Measurements from ENCODE around the gene LYAR. TPM values are rescaled to one million over a fixed set of nuclear protein-coding genes. Genes with fewer than 3 reads are reported as not detected.

The LYAR gene, protein sequence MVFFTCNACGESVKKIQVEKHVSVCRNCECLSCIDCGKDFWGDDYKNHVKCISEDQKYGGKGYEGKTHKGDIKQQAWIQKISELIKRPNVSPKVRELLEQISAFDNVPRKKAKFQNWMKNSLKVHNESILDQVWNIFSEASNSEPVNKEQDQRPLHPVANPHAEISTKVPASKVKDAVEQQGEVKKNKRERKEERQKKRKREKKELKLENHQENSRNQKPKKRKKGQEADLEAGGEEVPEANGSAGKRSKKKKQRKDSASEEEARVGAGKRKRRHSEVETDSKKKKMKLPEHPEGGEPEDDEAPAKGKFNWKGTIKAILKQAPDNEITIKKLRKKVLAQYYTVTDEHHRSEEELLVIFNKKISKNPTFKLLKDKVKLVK
- 10 to 100 TPM; 74.5 to 79.8 TPM for total RNA-seq
- polyA plus RNA-seq: 10 to 100 TPM; 59.1 to 66.5 TPM

DNA sequence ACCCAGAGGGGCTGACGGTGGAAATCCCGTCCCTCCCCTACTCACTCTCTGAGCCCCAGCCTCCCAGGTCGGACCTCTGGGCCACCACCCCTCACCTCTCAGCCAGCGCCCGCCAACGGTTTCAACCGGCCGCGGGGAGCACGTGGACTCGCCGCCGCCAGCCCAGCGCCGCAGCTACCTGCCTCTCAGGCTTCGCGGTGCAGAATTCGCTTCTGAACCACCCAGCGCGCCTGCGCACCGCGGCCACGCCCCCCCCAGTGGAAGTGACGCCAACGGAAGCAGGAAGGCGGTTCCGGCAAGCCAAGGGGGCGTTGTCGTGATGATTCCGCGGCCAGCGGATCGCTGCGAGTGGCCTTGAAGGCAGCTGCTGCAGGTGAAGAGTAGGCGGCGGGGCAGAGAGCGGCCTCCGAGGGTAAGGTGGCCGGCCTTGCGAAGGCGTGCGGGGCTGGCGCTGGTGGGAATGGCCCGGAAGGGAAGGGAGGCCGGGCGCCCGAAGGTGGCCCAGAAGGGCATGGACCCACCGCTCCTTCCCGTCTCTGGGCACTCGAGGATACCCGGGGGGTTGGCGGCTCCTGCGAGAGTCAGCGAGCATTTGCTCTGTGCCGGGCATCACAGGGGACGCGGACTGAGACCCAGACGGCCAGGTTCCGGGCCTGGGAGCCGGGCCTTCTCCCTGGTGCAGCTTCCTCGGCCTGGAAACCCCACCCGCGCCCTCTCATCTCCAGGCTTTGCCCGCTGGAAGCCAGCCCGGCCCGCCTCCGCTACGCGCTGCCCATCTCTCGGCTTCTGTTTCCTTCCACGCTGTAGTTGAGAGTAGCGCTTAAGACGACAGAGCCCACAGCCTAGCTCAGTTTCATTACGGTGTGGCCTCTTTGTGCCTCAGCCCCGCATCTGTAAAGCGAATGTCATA, at the start of gene LYAR, which contains the start of gene ZBTB49:
LYAR (minus strand) TSS at position 214 of the 910 bp plus-strand sequence. CDS start 6,412 bp downstream, outside the sequence.
ZBTB49 (plus strand) TSS at position 311 of the 910 bp plus-strand sequence. CDS start 9,695 bp downstream, outside the sequence.
- DNase-seq: peak; percentile 96 to 98 (median 97)
- Mint-ChIP-seq H3K27ac (peak within 1 kb of the TSS; percentile 83 to 96 (median 94)), H3K4me3 (peak within 1 kb of the TSS; percentile 93 to 98 (median 96)), H3K4me1 (peaks cover 48 to 83% (median 64%) of the 10 kb centered on the region in 4 donors), H3K27me3 (no peaks in the 10 kb centered on the region), H3K9me3 (no peaks in the 10 kb centered on the region), H3K36me3 (peaks cover 11 to 30% of the 10 kb centered on the region in 2 donors)
- Histone ChIP-seq H3K9me3 (ENCODE audit: control insufficient read depth in 1 of 2, low read length in 2 of 2) (no peaks in the 10 kb centered on the region), H3K4me3 (ENCODE audit: low read length in 2 of 2) (peak within 1 kb of the TSS; percentile 86 to 93), H3K27me3 (ENCODE audit: insufficient read depth, low read length) (no peaks in the 10 kb centered on the region), H3K4me1 (ENCODE audit: insufficient read depth, low read length) (peaks cover 30% of the 10 kb centered on the region), H3K36me3 (ENCODE audit: insufficient read depth, low read length) (peaks cover 10% of the 10 kb centered on the region), H3K27ac (ENCODE audit: low read depth, low read length) (peak within 1 kb of the TSS; percentile 76)
- intact Hi-C loops (cut with micrococcal nuclease): loop anchor here (1.0 to 5.0 kb wide), 3 partner anchors 21 to 252 kb away; partner anchors contain the start of genes STX18 and TMEM128
- ChIA-PET CTCF (ENCODE audit: partially characterized antibody) (interaction anchor here (1.0 to 1.2 kb wide), 2 partner anchors 9 to 43 kb away, joined by 3 to 5 read pairs; no protein-coding TSS in a partner anchor), POLR2A (ENCODE audit: partially characterized antibody) (interaction anchor here (0.7 to 2.0 kb wide), 6 partner anchors 15 to 42 kb away, joined by 3 to 31 read pairs (median 6); partner anchors contain the start of gene TMEM128)

DNA sequence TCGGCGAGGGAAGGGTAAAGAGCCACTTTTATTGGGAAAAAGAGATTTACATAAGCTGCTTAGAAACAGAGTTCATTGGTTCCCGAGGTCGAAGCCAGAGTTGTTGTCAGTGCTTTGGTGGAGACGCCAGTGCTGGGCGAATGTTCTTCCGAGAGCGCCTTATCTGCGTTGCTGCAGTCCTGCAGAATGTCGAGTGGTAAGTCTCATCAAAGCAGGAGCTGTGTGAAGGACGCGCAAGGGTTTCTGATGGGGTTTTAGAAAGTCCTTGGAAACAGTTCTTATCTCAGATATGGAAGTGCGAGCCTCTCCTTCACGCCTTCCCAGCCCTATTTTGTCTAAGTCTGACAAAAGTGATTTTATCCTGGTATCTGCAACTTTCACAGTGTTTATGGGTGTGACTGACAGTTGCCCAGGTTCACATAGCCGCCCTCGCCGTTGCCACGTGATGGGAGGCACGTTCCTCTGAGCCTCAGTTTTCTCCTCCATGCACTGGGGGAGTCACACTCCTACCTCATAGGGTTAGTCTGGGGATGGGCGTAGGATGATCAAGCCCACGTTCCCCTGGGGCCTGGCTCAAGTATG, 49.6 kb upstream of the LYAR start:
- intact Hi-C loops (cut with micrococcal nuclease): loop anchor here (5.0 kb wide), 1 partner anchor 93 kb away; no protein-coding TSS in a partner anchor
- no peaks in the 10 kb centered on the region for H3K27me3 Mint-ChIP-seq
- no peaks in the 10 kb centered on the region for H3K9me3 Mint-ChIP-seq
- Histone ChIP-seq H3K27me3 (ENCODE audit: insufficient read depth, low read length) (no peaks in the 10 kb centered on the region), H3K9me3 (ENCODE audit: control insufficient read depth in 1 of 2, low read length in 2 of 2) (no peaks in the 10 kb centered on the region), H3K27ac (ENCODE audit: low read depth, low read length) (no peak overlapping the region), H3K36me3 (ENCODE audit: insufficient read depth, low read length) (no peaks in the 10 kb centered on the region), H3K4me1 (ENCODE audit: insufficient read depth, low read length) (peaks cover 4% of the 10 kb centered on the region), H3K4me3 (ENCODE audit: low read length in 2 of 2) (no peak overlapping the region)
- no peak for DNase-seq
- POLR2A ChIA-PET (ENCODE audit: partially characterized antibody): interaction anchor here (2.7 kb wide), 1 partner anchor 91 kb away, joined by 9 read pairs; the partner anchor contains the start of gene TMEM128
- no peak overlapping the region for H3K4me3 Mint-ChIP-seq
- CTCF ChIA-PET (ENCODE audit: partially characterized antibody): interaction anchor here (1.7 to 12.1 kb wide), 3 partner anchors 80 to 88 kb away, joined by 11 to 161 read pairs (median 70); no protein-coding TSS in a partner anchor
- peak overlapping the region in 1 of 7 donors; percentile 51 for H3K27ac Mint-ChIP-seq
- peaks cover 4 to 14% (median 7%) of the 10 kb centered on the region in 4 donors for H3K4me1 Mint-ChIP-seq
- H3K36me3 Mint-ChIP-seq: no peaks in the 10 kb centered on the region

DNA sequence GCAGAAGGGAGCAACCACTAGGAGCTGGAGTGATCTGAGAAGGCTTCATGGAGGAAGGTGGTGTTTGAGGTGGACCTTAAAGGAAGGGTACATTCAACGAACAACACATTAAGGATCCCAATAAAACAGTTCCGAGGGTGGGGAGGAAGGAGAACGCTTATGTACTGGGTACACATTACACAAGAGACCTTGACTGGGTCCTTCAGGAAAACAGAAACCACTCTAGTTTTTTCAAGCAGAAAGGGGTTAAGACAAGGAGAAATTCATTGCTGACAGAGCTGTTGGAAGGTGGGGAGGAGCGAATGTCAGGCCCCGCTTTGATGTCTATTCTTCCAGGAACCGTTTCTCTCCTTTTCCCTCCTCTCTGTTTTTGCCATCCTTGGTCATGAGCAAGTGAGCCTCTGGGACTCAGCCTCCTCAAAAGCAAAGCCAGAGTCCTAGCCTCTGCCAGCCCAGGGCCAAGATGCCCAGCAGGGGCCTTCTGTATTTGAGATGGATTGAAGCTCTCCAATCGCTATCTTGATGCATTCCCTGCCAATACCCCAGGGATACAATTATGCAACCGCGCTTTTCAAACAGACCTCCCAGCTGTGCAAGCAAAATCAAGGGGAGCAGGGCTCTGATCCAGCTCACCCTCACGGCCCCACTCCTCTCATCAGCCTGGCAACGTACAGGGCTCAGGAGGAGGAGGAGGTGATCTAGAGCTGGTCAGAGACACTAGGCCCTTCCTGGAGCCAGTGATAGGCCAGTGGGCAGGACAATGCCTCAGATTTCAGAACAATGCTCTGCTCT, 48.5 kb upstream of the LYAR start:
- Mint-ChIP-seq H3K27ac (peak overlapping the region in 2 of 7 donors; percentile 30 to 83), H3K36me3 (no peaks in the 10 kb centered on the region), H3K4me1 (peaks cover 4 to 14% (median 8%) of the 10 kb centered on the region in 4 donors), H3K27me3 (no peaks in the 10 kb centered on the region), H3K9me3 (no peaks in the 10 kb centered on the region), H3K4me3 (no peak overlapping the region)
- Histone ChIP-seq H3K27me3 (ENCODE audit: insufficient read depth, low read length) (no peaks in the 10 kb centered on the region), H3K27ac (ENCODE audit: low read depth, low read length) (no peak overlapping the region), H3K4me3 (ENCODE audit: low read length in 2 of 2) (no peak overlapping the region), H3K9me3 (ENCODE audit: control insufficient read depth in 1 of 2, low read length in 2 of 2) (no peaks in the 10 kb centered on the region), H3K4me1 (ENCODE audit: insufficient read depth, low read length) (peaks cover 4% of the 10 kb centered on the region), H3K36me3 (ENCODE audit: insufficient read depth, low read length) (no peaks in the 10 kb centered on the region)
- ChIA-PET CTCF (ENCODE audit: partially characterized antibody) (interaction anchor here (1.1 to 12.1 kb wide), 7 partner anchors 21 to 164 kb away, joined by 3 to 161 read pairs (median 6); no protein-coding TSS in a partner anchor), POLR2A (ENCODE audit: partially characterized antibody) (interaction anchor here (0.6 to 2.7 kb wide), 2 partner anchors 78 to 90 kb away, joined by 3 to 9 read pairs; partner anchors contain the start of gene TMEM128)
- no peak for DNase-seq
- intact Hi-C loops (cut with micrococcal nuclease): loop anchor here (5.0 kb wide), 1 partner anchor 94 kb away; no protein-coding TSS in a partner anchor

DNA sequence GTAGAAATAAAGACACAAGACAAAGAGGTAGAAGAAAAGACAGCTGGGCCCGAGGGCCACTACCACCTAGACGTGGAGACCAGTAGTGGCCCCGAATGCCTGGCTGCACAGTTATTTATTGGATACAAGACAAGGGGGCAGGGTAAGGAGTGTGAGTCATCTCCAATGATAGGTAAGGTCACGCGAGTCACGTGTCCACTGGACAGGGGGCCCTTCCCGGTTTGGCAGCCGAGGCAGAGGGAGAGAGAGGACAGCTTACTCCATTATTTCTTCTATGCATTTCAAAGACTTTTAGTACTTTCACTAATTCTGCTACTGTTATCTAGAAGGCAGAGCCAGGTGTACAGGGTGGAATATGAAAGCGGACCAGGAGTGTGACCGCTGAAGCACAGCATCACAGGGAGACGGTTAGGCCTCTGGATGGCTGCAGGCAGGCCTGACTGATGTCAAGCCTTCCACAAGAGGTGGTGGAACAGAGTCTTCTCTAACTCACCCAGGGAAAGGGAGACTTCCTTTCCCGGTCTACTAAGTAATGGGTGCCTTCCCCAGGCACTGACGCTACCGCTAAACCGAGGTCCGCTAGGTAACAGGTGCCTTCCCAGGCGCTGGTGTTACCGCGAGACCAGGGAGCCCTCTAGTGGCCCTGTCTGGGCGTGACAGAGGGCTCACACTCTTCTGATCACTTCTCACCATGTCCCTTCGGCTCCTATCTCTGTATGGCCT, 45.0 kb upstream of the LYAR start:
- no peaks in the 10 kb centered on the region for H3K9me3 Mint-ChIP-seq
- Histone ChIP-seq H3K4me3 (ENCODE audit: low read length in 2 of 2) (no peak overlapping the region), H3K4me1 (ENCODE audit: insufficient read depth, low read length) (peaks cover 4% of the 10 kb centered on the region), H3K27me3 (ENCODE audit: insufficient read depth, low read length) (no peaks in the 10 kb centered on the region), H3K36me3 (ENCODE audit: insufficient read depth, low read length) (no peaks in the 10 kb centered on the region), H3K9me3 (ENCODE audit: control insufficient read depth in 1 of 2, low read length in 2 of 2) (no peaks in the 10 kb centered on the region), H3K27ac (ENCODE audit: low read depth, low read length) (no peak overlapping the region)
- H3K4me3 Mint-ChIP-seq: peak overlapping the region in 5 of 8 donors; percentile 30 to 58 (median 41)
- H3K27ac Mint-ChIP-seq: peak overlapping the region in 6 of 7 donors; percentile 3 to 42 (median 37)
- POLR2A ChIA-PET (ENCODE audit: partially characterized antibody): interaction anchor here (0.8 to 1.8 kb wide), 4 partner anchors 13 to 86 kb away, joined by 3 to 9 read pairs (median 8); partner anchors contain the start of gene TMEM128
- H3K27me3 Mint-ChIP-seq: no peaks in the 10 kb centered on the region
- CTCF ChIA-PET (ENCODE audit: partially characterized antibody): interaction anchor here (1.0 to 12.1 kb wide), 9 partner anchors 14 to 97 kb away, joined by 3 to 161 read pairs (median 4); no protein-coding TSS in a partner anchor
- peak; percentile 73 to 77 (median 76) for DNase-seq
- no peaks in the 10 kb centered on the region for H3K36me3 Mint-ChIP-seq
- H3K4me1 Mint-ChIP-seq: peaks cover 4 to 10% (median 7%) of the 10 kb centered on the region in 4 donors
- intact Hi-C loops (cut with micrococcal nuclease): loop anchor here (1.0 to 5.0 kb wide), 4 partner anchors 75 to 97 kb away; partner anchors contain the start of gene TMEM128

DNA sequence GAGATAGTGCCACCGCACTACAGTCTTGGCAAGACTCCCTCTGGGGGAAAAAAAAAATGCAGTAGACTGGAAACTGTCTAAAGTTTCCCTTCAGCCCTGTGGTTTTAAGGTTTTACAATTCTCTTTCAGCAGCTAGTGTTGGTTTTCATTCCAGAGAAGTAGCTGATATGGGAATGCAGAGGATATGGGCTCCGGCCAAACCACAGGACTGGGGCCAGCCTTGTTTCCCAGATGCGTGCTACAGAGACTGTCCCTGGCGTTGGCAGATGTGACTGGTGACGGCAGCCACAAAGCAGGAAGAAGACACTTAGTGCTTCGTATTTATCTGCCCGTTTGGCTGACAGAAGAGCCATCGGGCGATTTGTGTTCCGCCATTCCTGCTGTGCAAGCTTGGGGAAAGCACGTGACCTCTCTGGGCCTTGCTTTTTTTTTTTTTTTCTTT, 43.3 kb upstream of the LYAR start:
- Mint-ChIP-seq H3K4me1 (peaks cover 4 to 10% (median 7%) of the 10 kb centered on the region in 4 donors), H3K27ac (no peak overlapping the region), H3K36me3 (no peaks in the 10 kb centered on the region), H3K9me3 (no peaks in the 10 kb centered on the region), H3K27me3 (no peaks in the 10 kb centered on the region), H3K4me3 (no peak overlapping the region)
- intact Hi-C loops (cut with micrococcal nuclease): no loop called here
- no peaks in the 10 kb centered on the region for H3K36me3 ChIP-seq (ENCODE audit: insufficient read depth, low read length)
- H3K4me1 ChIP-seq (ENCODE audit: insufficient read depth, low read length): peaks cover 4% of the 10 kb centered on the region
- no peak for DNase-seq
- H3K9me3 ChIP-seq (ENCODE audit: control insufficient read depth in 1 of 2, low read length in 2 of 2): no peaks in the 10 kb centered on the region
- no peak overlapping the region for H3K27ac ChIP-seq (ENCODE audit: low read depth, low read length)
- no peaks in the 10 kb centered on the region for H3K27me3 ChIP-seq (ENCODE audit: insufficient read depth, low read length)
- ChIA-PET CTCF (ENCODE audit: partially characterized antibody) (interaction anchor here (1.1 to 12.1 kb wide), 8 partner anchors 11 to 82 kb away, joined by 3 to 161 read pairs (median 5); partner anchors contain the start of genes LYAR and ZBTB49), POLR2A (ENCODE audit: partially characterized antibody) (interaction anchor here (1.0 kb wide), 2 partner anchors 73 to 80 kb away, joined by 3 to 6 read pairs; no protein-coding TSS in a partner anchor)
- no peak overlapping the region for H3K4me3 ChIP-seq (ENCODE audit: low read length in 2 of 2)

Data from CD4-positive, alpha-beta memory T cell (primary cell).